WTC11 (cell line): Measurements from ENCODE around the gene MGAT4C. TPM values are rescaled to one million over a fixed set of nuclear protein-coding genes. Genes with fewer than 3 reads are reported as not detected.

ENCODE experiments used
- ATAC-seq: fragments of 200-7000 bp; cut with Tn5 transposase; 2 replicates; pipeline ENCODE4 v1.10.0; 2021; ENCODE audit warnings: mild to moderate bottlenecking, moderate library complexity
- CTCF ChIA-PET: fragments of 300-600 bp; sonication (Branson Sonifier 250); formaldehyde crosslinking; loops from one replicate; lab custom pipeline; 2021; ENCODE audit warnings: antibody characterized with exemption; lab: Charles Lee
- POLR2A ChIA-PET: fragments of 350-600 bp; sonication (Branson Sonifier 250); formaldehyde crosslinking; loops from one replicate; lab custom pipeline; 2021; ENCODE audit warnings: antibody characterized with exemption; lab: Charles Lee
- DNase-seq: peaks from one replicate; pipeline ENCODE4 v3.0.0; 2021; ENCODE audit warnings: low spot score
- H3K27ac Mint-ChIP-seq: 2 replicates; pipeline ENCODE4 v1.8.0; 2021; ENCODE audit warnings: mixed read lengths
- H3K27me3 Mint-ChIP-seq: 2 replicates; pipeline ENCODE4 v1.8.0; 2021; ENCODE audit warnings: low read depth, mild to moderate bottlenecking, moderate library complexity, mixed read lengths
- H3K36me3 Mint-ChIP-seq: 2 replicates; pipeline ENCODE4 v1.8.0; 2021; ENCODE audit warnings: mixed read lengths
- H3K4me1 Mint-ChIP-seq: 2 replicates; pipeline ENCODE4 v1.8.0; 2022; ENCODE audit warnings: mixed read lengths
- H3K4me3 Mint-ChIP-seq: 2 replicates; pipeline ENCODE4 v1.8.0; 2021; ENCODE audit warnings: mild to moderate bottlenecking, moderate library complexity, mixed read lengths
- H3K9me3 Mint-ChIP-seq: 2 replicates; pipeline ENCODE4 v1.8.0; 2021; ENCODE audit warnings: mixed read lengths
- CBFB ChIP-seq: sonication (generic); formaldehyde crosslinking; IDR thresholded peaks from 2 replicates; pipeline ENCODE4 v1.8.1; 2022; ENCODE audit warnings: mild to moderate bottlenecking, low read depth, missing genetic modification reagents
- CREM ChIP-seq: sonication (generic); formaldehyde crosslinking; IDR thresholded peaks from 2 replicates; pipeline ENCODE4 v1.8.1; 2022; ENCODE audit warnings: mild to moderate bottlenecking, missing genetic modification reagents, moderate library complexity
- ELF4 ChIP-seq: sonication (generic); formaldehyde crosslinking; IDR thresholded peaks from 2 replicates; pipeline ENCODE4 v1.8.1; 2022; ENCODE audit warnings: low read depth, mild to moderate bottlenecking, moderate library complexity, missing genetic modification reagents
- ETV6 ChIP-seq: sonication (generic); formaldehyde crosslinking; IDR thresholded peaks from 2 replicates; pipeline ENCODE4 v1.8.1; 2022; ENCODE audit warnings: mild to moderate bottlenecking, missing genetic modification reagents
- HMGA2 ChIP-seq: fragments of 250-450 bp; sonication (Bioruptor Pico); IDR thresholded peaks from 2 replicates; pipeline ENCODE4 v1.4.0; 2021; ENCODE audit warnings: mild to moderate bottlenecking, moderate library complexity
- NFE2L1 ChIP-seq: sonication (generic); formaldehyde crosslinking; IDR thresholded peaks from 2 replicates; pipeline ENCODE4 v1.8.1; 2023; ENCODE audit warnings: missing genetic modification reagents
- NR3C1 ChIP-seq: sonication (generic); formaldehyde crosslinking; conservative IDR thresholded peaks from 2 replicates; pipeline ENCODE4 v1.8.1; 2023; ENCODE audit warnings: low read depth, mild to moderate bottlenecking, missing genetic modification reagents
- OVOL2 ChIP-seq: fragments of 250-450 bp; sonication (Bioruptor Pico); IDR thresholded peaks from 2 replicates; pipeline ENCODE4 v1.9.0; 2021; ENCODE audit warnings: mild to moderate bottlenecking, borderline replicate concordance
- TCF7 ChIP-seq: sonication (generic); formaldehyde crosslinking; IDR thresholded peaks from 2 replicates; pipeline ENCODE4 v1.8.0; 2022; ENCODE audit warnings: mild to moderate bottlenecking, low read depth, missing genetic modification reagents, moderate library complexity
- TP53 ChIP-seq: sonication (generic); formaldehyde crosslinking; IDR thresholded peaks from 2 replicates; pipeline ENCODE4 v1.8.1; 2023; ENCODE audit warnings: mild to moderate bottlenecking, missing genetic modification reagents
- ZNF232 ChIP-seq: sonication (generic); formaldehyde crosslinking; IDR thresholded peaks from 2 replicates; pipeline ENCODE4 v1.8.0; 2022; ENCODE audit warnings: mild to moderate bottlenecking, missing genetic modification reagents
- ZNF263 ChIP-seq: sonication (generic); formaldehyde crosslinking; IDR thresholded peaks from 2 replicates; pipeline ENCODE4 v1.8.1; 2022; ENCODE audit warnings: low read depth, mild to moderate bottlenecking, moderate library complexity, missing genetic modification reagents
- ZNF416 ChIP-seq: fragments of 250-450 bp; sonication (Bioruptor Pico); IDR thresholded peaks from 2 replicates; pipeline ENCODE4 v1.9.0; 2021; ENCODE audit warnings: mild to moderate bottlenecking, inconsistent platforms
- total RNA-seq: library from RNA; stranded (reverse); gene quantifications from 3 replicates; pipeline ENCODE4 v1.2.3, GENCODE V29; 2021
- TF ChIP-seq, protein P1 (sequence below): sonication (generic); formaldehyde crosslinking; IDR thresholded peaks from 2 replicates; pipeline ENCODE4 v1.8.1; 2023; ENCODE audit warnings: mild to moderate bottlenecking, missing genetic modification reagents, borderline replicate concordance
- TF ChIP-seq, protein P2 (sequence below): sonication (generic); formaldehyde crosslinking; conservative IDR thresholded peaks from 2 replicates; pipeline ENCODE4 v1.8.1; 2023; ENCODE audit warnings: mild to moderate bottlenecking, low read depth, missing genetic modification reagents, moderate library complexity
- TF ChIP-seq, protein P3 (sequence below): sonication (generic); formaldehyde crosslinking; IDR thresholded peaks from 2 replicates; pipeline ENCODE4 v1.8.1; 2022; ENCODE audit warnings: mild to moderate bottlenecking, missing genetic modification reagents, moderate library complexity, borderline replicate concordance
- TF ChIP-seq, protein P4 (sequence below): fragments of 200-600 bp; IDR thresholded peaks from 2 replicates; pipeline ENCODE4 v1.8.0; 2022; ENCODE audit warnings: antibody characterized with exemption
- TF ChIP-seq, protein P5 (sequence below): sonication (generic); formaldehyde crosslinking; IDR thresholded peaks from 2 replicates; pipeline ENCODE4 v1.8.1; 2023; ENCODE audit warnings: mild to moderate bottlenecking, missing genetic modification reagents, moderate library complexity
- TF ChIP-seq, protein P6 (sequence below): sonication (generic); formaldehyde crosslinking; IDR thresholded peaks from 2 replicates; pipeline ENCODE4 v1.8.1; 2023; ENCODE audit warnings: mild to moderate bottlenecking, missing genetic modification reagents
- TF ChIP-seq, protein P7 (sequence below): sonication (generic); formaldehyde crosslinking; IDR thresholded peaks from 2 replicates; pipeline ENCODE4 v1.8.1; 2023; ENCODE audit warnings: mild to moderate bottlenecking, missing genetic modification reagents, moderate library complexity

Gene MGAT4C
- total RNA-seq, 1 experiment from 2014 or later, result 4.8 TPM

DNA sequence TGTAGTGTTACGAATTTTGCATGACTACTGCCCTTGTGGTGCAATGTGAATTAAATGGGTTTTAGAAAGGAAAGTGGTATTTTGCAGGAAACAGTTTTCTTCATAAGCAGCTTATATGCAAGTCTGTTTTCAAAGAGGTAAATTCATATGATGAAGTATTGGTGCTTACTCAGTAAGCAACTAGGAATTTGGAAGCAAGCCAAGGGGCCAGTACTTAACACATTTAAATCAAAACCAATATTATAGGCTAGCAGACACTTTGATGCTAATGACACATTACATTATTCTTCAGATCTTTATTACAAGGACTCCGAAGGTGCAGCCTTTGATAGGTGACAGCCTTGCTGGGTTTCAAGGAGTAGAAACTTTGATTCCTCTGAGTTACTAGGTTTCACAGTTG, 23.1 kb downstream of the MGAT4C start:
- ChIA-PET POLR2A (no interaction called here), CTCF (no interaction called here)
- H3K27me3 Mint-ChIP-seq, result no peaks in the 10 kb centered on the region
- no peaks in the 10 kb centered on the region for H3K36me3 Mint-ChIP-seq
- no peaks in the 10 kb centered on the region for H3K9me3 Mint-ChIP-seq
- H3K27ac Mint-ChIP-seq, result no peak overlapping the region
- TF ChIP-seq NFE2L1 (CRISPR knock-in tag) (no peak), ETV6 (CRISPR knock-in tag) (no peak), ZNF416 (CRISPR knock-in tag) (no peak)
- TF ChIP-seq, protein P1, sequence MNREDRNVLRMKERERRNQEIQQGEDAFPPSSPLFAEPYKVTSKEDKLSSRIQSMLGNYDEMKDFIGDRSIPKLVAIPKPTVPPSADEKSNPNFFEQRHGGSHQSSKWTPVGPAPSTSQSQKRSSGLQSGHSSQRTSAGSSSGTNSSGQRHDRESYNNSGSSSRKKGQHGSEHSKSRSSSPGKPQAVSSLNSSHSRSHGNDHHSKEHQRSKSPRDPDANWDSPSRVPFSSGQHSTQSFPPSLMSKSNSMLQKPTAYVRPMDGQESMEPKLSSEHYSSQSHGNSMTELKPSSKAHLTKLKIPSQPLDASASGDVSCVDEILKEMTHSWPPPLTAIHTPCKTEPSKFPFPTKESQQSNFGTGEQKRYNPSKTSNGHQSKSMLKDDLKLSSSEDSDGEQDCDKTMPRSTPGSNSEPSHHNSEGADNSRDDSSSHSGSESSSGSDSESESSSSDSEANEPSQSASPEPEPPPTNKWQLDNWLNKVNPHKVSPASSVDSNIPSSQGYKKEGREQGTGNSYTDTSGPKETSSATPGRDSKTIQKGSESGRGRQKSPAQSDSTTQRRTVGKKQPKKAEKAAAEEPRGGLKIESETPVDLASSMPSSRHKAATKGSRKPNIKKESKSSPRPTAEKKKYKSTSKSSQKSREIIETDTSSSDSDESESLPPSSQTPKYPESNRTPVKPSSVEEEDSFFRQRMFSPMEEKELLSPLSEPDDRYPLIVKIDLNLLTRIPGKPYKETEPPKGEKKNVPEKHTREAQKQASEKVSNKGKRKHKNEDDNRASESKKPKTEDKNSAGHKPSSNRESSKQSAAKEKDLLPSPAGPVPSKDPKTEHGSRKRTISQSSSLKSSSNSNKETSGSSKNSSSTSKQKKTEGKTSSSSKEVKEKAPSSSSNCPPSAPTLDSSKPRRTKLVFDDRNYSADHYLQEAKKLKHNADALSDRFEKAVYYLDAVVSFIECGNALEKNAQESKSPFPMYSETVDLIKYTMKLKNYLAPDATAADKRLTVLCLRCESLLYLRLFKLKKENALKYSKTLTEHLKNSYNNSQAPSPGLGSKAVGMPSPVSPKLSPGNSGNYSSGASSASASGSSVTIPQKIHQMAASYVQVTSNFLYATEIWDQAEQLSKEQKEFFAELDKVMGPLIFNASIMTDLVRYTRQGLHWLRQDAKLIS (CRISPR knock-in tag), result no peak
- DNase-seq (no peak), ATAC-seq (no peak)
- no peak overlapping the region for H3K4me3 Mint-ChIP-seq
- H3K4me1 Mint-ChIP-seq, result peaks cover 16% of the 10 kb centered on the region

DNA sequence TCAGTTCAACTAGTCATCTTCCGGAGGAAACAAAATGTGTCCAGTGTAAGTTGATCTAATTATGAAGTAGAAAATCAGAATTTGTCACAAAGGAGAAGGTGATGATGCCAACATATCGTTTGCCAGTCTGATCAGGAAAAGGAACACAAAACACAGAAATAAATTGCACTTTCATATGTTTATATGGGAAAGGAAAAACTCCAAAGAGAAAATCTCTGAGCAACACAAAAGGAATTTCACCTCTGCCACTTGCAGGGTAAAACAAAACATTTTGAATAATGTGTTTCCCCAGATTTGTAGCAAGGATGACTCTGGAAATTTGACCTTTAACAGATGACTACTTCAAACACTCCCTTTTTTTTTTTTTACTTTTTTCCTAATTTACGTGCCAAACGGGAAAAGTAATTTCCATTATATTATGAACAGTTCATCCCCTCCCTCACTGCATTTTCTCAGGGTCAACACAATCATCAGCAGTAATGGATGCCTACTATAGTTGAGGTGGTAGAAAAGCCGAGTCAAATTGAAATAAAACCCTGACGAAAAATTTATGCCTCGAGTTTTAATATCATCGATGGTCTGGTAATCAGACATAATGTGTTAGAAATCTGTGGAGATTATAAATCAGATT, 25.6 kb downstream of the MGAT4C start:
- TF ChIP-seq TCF7 (CRISPR knock-in tag), result no peak
- TF ChIP-seq, protein P2, sequence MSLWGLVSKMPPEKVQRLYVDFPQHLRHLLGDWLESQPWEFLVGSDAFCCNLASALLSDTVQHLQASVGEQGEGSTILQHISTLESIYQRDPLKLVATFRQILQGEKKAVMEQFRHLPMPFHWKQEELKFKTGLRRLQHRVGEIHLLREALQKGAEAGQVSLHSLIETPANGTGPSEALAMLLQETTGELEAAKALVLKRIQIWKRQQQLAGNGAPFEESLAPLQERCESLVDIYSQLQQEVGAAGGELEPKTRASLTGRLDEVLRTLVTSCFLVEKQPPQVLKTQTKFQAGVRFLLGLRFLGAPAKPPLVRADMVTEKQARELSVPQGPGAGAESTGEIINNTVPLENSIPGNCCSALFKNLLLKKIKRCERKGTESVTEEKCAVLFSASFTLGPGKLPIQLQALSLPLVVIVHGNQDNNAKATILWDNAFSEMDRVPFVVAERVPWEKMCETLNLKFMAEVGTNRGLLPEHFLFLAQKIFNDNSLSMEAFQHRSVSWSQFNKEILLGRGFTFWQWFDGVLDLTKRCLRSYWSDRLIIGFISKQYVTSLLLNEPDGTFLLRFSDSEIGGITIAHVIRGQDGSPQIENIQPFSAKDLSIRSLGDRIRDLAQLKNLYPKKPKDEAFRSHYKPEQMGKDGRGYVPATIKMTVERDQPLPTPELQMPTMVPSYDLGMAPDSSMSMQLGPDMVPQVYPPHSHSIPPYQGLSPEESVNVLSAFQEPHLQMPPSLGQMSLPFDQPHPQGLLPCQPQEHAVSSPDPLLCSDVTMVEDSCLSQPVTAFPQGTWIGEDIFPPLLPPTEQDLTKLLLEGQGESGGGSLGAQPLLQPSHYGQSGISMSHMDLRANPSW (CRISPR knock-in tag), result no peak
- TF ChIP-seq, protein P3, sequence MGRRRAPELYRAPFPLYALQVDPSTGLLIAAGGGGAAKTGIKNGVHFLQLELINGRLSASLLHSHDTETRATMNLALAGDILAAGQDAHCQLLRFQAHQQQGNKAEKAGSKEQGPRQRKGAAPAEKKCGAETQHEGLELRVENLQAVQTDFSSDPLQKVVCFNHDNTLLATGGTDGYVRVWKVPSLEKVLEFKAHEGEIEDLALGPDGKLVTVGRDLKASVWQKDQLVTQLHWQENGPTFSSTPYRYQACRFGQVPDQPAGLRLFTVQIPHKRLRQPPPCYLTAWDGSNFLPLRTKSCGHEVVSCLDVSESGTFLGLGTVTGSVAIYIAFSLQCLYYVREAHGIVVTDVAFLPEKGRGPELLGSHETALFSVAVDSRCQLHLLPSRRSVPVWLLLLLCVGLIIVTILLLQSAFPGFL (CRISPR knock-in tag), result no peak
- TF ChIP-seq NR3C1 (CRISPR knock-in tag), result no peak
- TF ChIP-seq, protein P4, sequence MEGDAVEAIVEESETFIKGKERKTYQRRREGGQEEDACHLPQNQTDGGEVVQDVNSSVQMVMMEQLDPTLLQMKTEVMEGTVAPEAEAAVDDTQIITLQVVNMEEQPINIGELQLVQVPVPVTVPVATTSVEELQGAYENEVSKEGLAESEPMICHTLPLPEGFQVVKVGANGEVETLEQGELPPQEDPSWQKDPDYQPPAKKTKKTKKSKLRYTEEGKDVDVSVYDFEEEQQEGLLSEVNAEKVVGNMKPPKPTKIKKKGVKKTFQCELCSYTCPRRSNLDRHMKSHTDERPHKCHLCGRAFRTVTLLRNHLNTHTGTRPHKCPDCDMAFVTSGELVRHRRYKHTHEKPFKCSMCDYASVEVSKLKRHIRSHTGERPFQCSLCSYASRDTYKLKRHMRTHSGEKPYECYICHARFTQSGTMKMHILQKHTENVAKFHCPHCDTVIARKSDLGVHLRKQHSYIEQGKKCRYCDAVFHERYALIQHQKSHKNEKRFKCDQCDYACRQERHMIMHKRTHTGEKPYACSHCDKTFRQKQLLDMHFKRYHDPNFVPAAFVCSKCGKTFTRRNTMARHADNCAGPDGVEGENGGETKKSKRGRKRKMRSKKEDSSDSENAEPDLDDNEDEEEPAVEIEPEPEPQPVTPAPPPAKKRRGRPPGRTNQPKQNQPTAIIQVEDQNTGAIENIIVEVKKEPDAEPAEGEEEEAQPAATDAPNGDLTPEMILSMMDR, result no peak
- no peak for TF ChIP-seq TP53 (CRISPR knock-in tag)
- TF ChIP-seq ELF4 (CRISPR knock-in tag), result no peak
- ChIA-PET CTCF (no interaction called here), POLR2A (no interaction called here)
- H3K4me1 Mint-ChIP-seq, result peaks cover 16% of the 10 kb centered on the region
- H3K4me3 Mint-ChIP-seq, result no peak overlapping the region
- H3K9me3 Mint-ChIP-seq, result peaks cover 16% of the 10 kb centered on the region
- no peak for DNase-seq
- no peak for ATAC-seq
- H3K27ac Mint-ChIP-seq, result peak overlapping the region; percentile 54; the same call in 1 of the 2 replicates
- peaks cover 10% of the 10 kb centered on the region for H3K36me3 Mint-ChIP-seq
- no peaks in the 10 kb centered on the region for H3K27me3 Mint-ChIP-seq

DNA sequence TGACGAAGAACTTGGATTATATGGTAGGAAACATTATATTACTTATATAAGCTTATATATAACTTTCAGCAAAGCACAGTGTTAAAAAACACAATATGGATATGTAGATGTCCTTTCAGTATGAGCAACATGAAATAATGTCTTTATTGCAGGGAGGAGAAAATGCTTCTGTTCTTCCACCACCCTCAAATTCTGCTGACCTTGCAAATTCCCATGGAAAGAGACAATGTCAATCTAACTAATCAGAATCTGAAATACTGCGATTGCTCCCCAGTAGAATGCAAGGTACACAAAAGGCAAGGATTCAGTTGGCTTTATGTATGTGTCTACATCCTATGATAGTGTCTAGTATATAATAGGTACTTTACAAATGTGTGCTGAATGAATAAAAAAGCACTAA, 26.4 kb downstream of the MGAT4C start:
- POLR2A ChIA-PET, result no interaction called here
- peaks cover 25% of the 10 kb centered on the region for H3K9me3 Mint-ChIP-seq
- H3K4me3 Mint-ChIP-seq, result no peak overlapping the region
- ATAC-seq, result no peak
- H3K27me3 Mint-ChIP-seq, result no peaks in the 10 kb centered on the region
- H3K4me1 Mint-ChIP-seq, result peaks cover 16% of the 10 kb centered on the region
- no peak for DNase-seq
- peaks cover 15% of the 10 kb centered on the region for H3K36me3 Mint-ChIP-seq
- H3K27ac Mint-ChIP-seq, result no peak overlapping the region
- CTCF ChIA-PET, result no interaction called here
- TF ChIP-seq ZNF263 (CRISPR knock-in tag), result no peak
- no peak for TF ChIP-seq OVOL2 (CRISPR knock-in tag)
- TF ChIP-seq, protein P5, sequence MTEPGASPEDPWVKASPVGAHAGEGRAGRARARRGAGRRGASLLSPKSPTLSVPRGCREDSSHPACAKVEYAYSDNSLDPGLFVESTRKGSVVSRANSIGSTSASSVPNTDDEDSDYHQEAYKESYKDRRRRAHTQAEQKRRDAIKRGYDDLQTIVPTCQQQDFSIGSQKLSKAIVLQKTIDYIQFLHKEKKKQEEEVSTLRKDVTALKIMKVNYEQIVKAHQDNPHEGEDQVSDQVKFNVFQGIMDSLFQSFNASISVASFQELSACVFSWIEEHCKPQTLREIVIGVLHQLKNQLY (CRISPR knock-in tag), result no peak
- TF ChIP-seq, protein P6, sequence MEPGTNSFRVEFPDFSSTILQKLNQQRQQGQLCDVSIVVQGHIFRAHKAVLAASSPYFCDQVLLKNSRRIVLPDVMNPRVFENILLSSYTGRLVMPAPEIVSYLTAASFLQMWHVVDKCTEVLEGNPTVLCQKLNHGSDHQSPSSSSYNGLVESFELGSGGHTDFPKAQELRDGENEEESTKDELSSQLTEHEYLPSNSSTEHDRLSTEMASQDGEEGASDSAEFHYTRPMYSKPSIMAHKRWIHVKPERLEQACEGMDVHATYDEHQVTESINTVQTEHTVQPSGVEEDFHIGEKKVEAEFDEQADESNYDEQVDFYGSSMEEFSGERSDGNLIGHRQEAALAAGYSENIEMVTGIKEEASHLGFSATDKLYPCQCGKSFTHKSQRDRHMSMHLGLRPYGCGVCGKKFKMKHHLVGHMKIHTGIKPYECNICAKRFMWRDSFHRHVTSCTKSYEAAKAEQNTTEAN, result no peak
- TF ChIP-seq CBFB (CRISPR knock-in tag), result no peak
- no peak for TF ChIP-seq ZNF232 (CRISPR knock-in tag)
- TF ChIP-seq ETV6 (CRISPR knock-in tag), result no peak
- TF ChIP-seq CREM (CRISPR knock-in tag), result no peak
- TF ChIP-seq, protein P7, sequence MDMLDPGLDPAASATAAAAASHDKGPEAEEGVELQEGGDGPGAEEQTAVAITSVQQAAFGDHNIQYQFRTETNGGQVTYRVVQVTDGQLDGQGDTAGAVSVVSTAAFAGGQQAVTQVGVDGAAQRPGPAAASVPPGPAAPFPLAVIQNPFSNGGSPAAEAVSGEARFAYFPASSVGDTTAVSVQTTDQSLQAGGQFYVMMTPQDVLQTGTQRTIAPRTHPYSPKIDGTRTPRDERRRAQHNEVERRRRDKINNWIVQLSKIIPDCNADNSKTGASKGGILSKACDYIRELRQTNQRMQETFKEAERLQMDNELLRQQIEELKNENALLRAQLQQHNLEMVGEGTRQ (CRISPR knock-in tag), result no peak
- TF ChIP-seq HMGA2, result no peak
